AG04449 (cell line): Measurements from ENCODE around the gene CAMK2G.

ENCODE experiments used
- CTCF ChIA-PET: fragments of 350-600 bp; formaldehyde crosslinking; extraction: SDS; loops from one replicate; lab custom pipeline; 2021; ENCODE audit warnings: antibody characterized with exemption; lab: Yijun Ruan, JAX
- POLR2A ChIA-PET: fragments of 400-600, 350-600 bp; formaldehyde crosslinking; extraction: SDS; loops from one replicate; lab custom pipeline; 2020; ENCODE audit warnings: antibody characterized with exemption, inconsistent platforms; lab: Yijun Ruan, JAX
- DNase-seq: peaks from one replicate; pipeline ENCODE4 v3.0.0-alpha.2; 2010; ENCODE audit warnings: low read depth, low spot score
- H3K4me3 ChIP-seq: 2 replicates; pipeline ENCODE4 v1.5.1; 2011; ENCODE audit warnings: low read depth, mild to moderate bottlenecking, control low read depth, low read length
- TF ChIP-seq, protein P1 (sequence below): IDR thresholded peaks from one replicate; pipeline ENCODE4 v1.5.1; 2011; ENCODE audit warnings: mild to moderate bottlenecking, moderate library complexity, low read length, control low read depth, inconsistent platforms; ENCODE audit not compliant: insufficient read depth; ENCODE audit errors: missing control alignments

The CAMK2G gene

DNA sequence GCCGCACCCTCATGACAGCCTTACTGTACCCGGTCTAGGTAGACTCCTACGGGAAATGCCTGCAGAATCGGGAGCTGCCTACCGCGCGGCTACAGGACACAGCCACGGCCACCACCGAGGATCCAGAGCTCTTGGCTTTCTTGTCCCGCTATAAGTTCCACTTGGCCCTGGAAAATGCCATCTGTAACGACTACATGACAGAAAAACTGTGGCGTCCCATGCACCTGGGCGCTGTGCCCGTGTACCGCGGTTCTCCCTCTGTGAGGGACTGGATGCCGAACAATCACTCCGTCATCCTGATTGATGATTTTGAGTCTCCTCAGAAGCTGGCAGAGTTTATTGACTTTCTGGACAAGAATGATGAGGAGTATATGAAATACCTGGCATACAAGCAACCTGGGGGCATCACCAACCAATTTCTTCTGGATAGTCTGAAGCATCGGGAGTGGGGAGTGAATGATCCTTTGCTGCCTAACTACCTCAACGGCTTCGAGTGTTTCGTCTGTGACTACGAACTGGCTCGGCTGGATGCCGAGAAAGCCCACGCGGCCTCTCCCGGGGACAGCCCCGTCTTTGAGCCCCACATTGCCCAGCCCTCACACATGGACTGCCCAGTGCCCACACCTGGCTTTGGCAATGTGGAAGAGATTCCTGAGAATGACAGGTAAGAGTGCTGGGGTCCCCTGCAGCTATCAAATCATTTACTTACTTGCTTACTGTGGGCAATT lies 101.0 kb downstream of the CAMK2G start:
- no peak for DNase-seq
- ChIA-PET CTCF (interaction anchor here (1.0 to 5.3 kb wide), 9 partner anchors 8 to 243 kb away, joined by 3 to 34 read pairs (median 5); partner anchors contain the start of genes CHCHD1 and ZSWIM8), POLR2A (interaction anchor here (1.8 to 3.3 kb wide), 3 partner anchors 8 to 13 kb away, joined by 4 to 25 read pairs (median 14); partner anchors contain the start of genes CHCHD1 and ZSWIM8)
- peak overlapping the region; percentile 79 for H3K4me3 ChIP-seq
- TF ChIP-seq, protein P1, sequence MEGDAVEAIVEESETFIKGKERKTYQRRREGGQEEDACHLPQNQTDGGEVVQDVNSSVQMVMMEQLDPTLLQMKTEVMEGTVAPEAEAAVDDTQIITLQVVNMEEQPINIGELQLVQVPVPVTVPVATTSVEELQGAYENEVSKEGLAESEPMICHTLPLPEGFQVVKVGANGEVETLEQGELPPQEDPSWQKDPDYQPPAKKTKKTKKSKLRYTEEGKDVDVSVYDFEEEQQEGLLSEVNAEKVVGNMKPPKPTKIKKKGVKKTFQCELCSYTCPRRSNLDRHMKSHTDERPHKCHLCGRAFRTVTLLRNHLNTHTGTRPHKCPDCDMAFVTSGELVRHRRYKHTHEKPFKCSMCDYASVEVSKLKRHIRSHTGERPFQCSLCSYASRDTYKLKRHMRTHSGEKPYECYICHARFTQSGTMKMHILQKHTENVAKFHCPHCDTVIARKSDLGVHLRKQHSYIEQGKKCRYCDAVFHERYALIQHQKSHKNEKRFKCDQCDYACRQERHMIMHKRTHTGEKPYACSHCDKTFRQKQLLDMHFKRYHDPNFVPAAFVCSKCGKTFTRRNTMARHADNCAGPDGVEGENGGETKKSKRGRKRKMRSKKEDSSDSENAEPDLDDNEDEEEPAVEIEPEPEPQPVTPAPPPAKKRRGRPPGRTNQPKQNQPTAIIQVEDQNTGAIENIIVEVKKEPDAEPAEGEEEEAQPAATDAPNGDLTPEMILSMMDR = no peak

DNA sequence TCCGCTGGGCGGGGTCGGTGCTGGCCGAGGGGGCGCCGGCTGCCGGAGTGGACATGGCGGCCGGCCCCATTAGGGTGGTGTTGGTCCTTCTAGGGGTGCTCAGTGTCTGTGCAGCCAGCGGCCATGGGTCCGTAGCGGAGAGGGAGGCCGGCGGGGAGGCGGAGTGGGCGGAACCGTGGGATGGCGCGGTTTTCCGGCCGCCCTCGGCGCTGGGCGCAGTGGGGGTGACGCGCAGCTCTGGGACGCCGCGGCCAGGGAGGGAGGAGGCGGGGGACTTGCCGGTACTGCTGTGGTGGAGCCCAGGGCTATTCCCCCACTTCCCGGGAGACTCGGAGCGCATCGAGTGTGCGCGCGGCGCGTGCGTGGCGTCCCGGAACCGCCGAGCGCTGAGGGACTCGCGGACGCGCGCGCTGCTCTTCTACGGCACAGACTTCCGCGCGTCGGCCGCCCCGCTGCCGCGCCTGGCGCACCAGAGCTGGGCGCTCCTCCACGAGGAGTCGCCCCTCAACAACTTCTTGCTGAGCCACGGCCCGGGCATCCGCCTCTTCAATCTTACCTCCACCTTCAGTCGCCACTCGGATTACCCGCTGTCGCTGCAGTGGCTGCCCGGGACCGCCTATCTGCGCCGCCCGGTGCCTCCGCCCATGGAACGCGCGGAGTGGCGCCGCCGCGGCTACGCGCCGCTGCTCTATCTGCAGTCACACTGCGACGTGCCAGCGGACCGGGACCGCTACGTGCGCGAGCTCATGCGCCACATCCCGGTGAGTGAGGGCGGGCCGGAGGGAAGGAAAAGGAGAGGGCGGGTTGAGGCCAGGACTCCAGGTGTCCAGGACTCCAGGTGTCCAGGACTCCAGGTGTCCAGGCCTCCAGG lies 101.8 kb downstream of the CAMK2G start:
- POLR2A ChIA-PET = interaction anchor here (0.6 to 3.3 kb wide), 7 partner anchors 9 to 50 kb away, joined by 3 to 25 read pairs (median 4); partner anchors contain the start of genes CHCHD1, SEC24C and ZSWIM8
- peak; percentile 19 for DNase-seq
- TF ChIP-seq, protein P1 = no peak
- peak overlapping the region; percentile 79 for H3K4me3 ChIP-seq
- CTCF ChIA-PET = interaction anchor here (0.9 to 5.3 kb wide), 9 partner anchors 9 to 243 kb away, joined by 3 to 34 read pairs (median 3); partner anchors contain the start of genes CHCHD1 and ZSWIM8

DNA sequence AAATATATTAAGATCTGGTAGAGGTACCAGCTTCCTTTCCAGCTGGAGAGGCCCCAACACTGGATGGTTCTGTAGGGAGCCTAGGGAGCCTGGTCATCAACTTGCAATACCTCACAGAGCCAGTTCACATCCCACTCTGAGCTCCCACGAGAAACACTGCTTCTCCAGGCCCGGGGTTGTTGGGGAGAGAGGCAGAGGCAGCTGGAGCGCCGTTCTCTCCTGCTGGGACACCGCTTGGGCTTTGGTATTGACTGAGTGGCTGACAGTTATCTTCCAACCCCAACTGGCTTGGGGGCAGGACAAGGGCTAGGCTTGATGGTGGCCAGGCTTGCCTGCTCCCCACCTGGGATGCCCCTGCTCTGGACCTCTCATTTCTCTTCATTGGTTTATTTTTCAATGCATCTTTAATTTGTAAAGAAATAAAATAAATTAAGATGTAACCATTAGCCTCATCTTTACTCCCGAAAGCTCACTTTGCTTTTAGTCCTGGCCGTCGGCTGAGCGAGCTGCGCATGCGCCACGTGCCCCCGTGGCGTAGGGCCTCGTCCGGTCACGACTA lies 102.6 kb downstream of the CAMK2G start:
- ChIA-PET CTCF (interaction anchor here (0.9 to 5.3 kb wide), 6 partner anchors 10 to 242 kb away, joined by 3 to 34 read pairs (median 4); partner anchors contain the start of gene CHCHD1), POLR2A (interaction anchor here (0.6 to 3.3 kb wide), 7 partner anchors 9 to 50 kb away, joined by 3 to 25 read pairs (median 4); partner anchors contain the start of genes CHCHD1, SEC24C and ZSWIM8)
- TF ChIP-seq, protein P1 = no peak
- no peak for DNase-seq
- peak overlapping the region; percentile 79 for H3K4me3 ChIP-seq

DNA sequence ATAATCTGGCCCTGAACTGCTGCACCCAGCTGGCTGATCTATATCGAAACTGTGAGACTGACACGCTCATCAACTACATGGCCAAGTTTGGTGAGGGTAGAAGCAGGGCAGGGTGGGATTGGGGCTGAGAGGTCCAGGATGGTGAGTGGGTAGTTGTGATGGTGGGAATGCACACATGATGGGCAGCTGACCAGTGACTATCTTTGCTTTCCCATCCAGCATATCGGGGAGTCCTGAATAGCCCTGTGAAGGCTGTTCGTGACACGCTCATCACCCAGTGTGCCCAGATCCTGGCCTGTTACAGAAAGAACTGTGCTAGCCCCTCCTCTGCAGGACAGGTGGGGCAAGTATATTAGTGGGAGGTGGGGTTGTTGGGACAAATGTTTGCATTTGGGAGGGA lies 105.0 kb downstream of the CAMK2G start:
- CTCF ChIA-PET = no interaction called here
- TF ChIP-seq, protein P1 = no peak
- DNase-seq = no peak
- POLR2A ChIA-PET = interaction anchor here (0.5 to 1.0 kb wide), 2 partner anchors 10 to 11 kb away, joined by 3 to 4 read pairs; no protein-coding TSS in a partner anchor
- no peak overlapping the region for H3K4me3 ChIP-seq

DNA sequence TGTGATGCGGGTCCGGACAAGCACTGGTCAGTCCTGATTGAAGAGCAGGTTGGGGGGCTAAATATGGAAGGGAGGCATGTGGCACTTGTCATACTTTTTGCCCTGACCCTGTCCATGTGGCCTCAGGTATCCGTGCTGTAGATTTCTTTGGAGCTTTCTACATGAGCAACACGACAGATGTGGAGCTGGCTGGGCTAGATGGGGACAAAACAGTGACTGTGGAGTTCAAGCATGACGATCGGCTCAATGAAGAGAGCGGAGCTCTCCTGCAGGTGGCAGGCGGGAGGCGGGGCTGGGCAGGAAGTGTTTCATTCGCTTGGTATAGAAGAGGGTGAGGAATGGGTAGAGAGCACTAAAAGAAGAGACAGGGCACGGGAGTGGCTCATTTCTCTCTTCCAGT lies 105.5 kb downstream of the CAMK2G start:
- no peak overlapping the region for H3K4me3 ChIP-seq
- CTCF ChIA-PET = no interaction called here
- POLR2A ChIA-PET = interaction anchor here (0.5 kb wide), 1 partner anchor 10 kb away, joined by 3 read pairs; no protein-coding TSS in a partner anchor
- DNase-seq = no peak
- TF ChIP-seq, protein P1 = no peak
